ENCODE measurements around the gene RUVBL2. TPM values are rescaled to one million over a fixed set of nuclear protein-coding genes. Genes with fewer than 3 reads are reported as not detected.

The RUVBL2 gene
- total and polyA plus RNA-seq, 2 donors (not counting 3 experiments of a cell fraction or from before 2014, with no cell fraction given) = 115 to 185 TPM

DNA sequence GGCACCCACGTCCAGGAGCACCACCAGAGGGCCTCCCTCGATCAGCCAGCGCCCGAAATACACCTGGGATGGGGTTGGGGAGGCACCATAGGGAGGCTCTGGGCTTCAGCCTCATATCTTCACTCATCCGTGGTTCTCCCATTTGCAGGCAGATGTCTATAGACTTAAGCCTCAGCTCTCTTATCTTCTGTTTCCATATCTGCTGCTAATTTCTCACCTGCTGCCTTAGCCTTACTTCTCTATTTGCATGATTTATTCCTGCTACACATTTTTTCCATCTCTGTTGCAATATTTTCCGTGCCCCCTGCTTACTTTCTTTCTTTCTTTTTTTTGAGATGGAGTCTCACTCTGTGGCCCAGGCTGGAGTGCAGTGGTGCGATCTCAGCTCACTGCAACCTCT, 6.4 kb upstream of the RUVBL2 start:
- Histone ChIP-seq H3K4me3 (replicated peaks in 1 of 3; ENCODE audit: insufficient read depth in 1 of 3, low read depth in 1 of 3, low read length in 3 of 3) (no peak overlapping the region), H3K9ac (replicated peaks; ENCODE audit: extremely low read depth, insufficient read depth, low read length) (no peak overlapping the region), H3K27me3 (ENCODE audit: control insufficient read depth in 2 of 2, insufficient read depth in 2 of 2, low read length in 2 of 2) (no peaks in the 10 kb centered on the region), H3K9me1 (replicated peaks; ENCODE audit: control insufficient read depth, extremely low read depth, insufficient read depth, low read length) (no peaks in the 10 kb centered on the region), H2AFZ (ENCODE audit: low read depth, low read length) (no peak overlapping the region), H3K9me3 (replicated peaks; ENCODE audit: control insufficient read depth, insufficient read depth, low read length) (no peaks in the 10 kb centered on the region), H4K20me1 (replicated peaks; ENCODE audit: control insufficient read depth, extremely low read depth, insufficient read depth, low read length) (no peaks in the 10 kb centered on the region), H3K36me3 (ENCODE audit: control insufficient read depth in 2 of 2, extremely low read depth in 1 of 2, insufficient read depth in 2 of 2, low read length in 2 of 2) (peaks cover 0 to 9% of the 10 kb centered on the region in 2 experiments), H3K27ac (ENCODE audit: insufficient read depth, low read depth, low read length) (no peak overlapping the region), H3K4me2 (ENCODE audit: insufficient read depth, low read length) (no peak overlapping the region), H3K4me1 (ENCODE audit: control insufficient read depth, extremely low read depth, insufficient read depth, low read length) (peaks cover 7% of the 10 kb centered on the region), H3K79me2 (ENCODE audit: control insufficient read depth, insufficient read depth, low read length) (peaks cover 18% of the 10 kb centered on the region)
- no TSS peak for BruUV-seq (replicated peaks)
- FAIRE-seq (no peak), DNase-seq (ENCODE audit: low read depth, low spot score) (no peak)
- ChIA-PET POLR2A (interaction anchor here (0.5 kb wide), 1 partner anchor 162 kb away, joined by 4 read pairs; no protein-coding TSS in a partner anchor), CTCF (interaction anchor here (1.5 to 1.9 kb wide), 3 partner anchors 9 to 16 kb away, joined by 6 to 12 read pairs (median 7); no protein-coding TSS in a partner anchor)
- TF ChIP-seq MYC (IDR thresholded peaks at IDR 0.05; ENCODE audit: low read depth, low read length) (no peak), GATA2 (IDR thresholded peaks at IDR 0.05; ENCODE audit: insufficient read depth, insufficient read length, low read depth, low read length) (no peak), FOS (IDR thresholded peaks at IDR 0.05; ENCODE audit: borderline replicate concordance, insufficient read depth, low read length) (no peak), POLR2AphosphoS5 (IDR thresholded peaks at IDR 0.05; ENCODE audit: insufficient read depth, low read depth, low read length) (no peak), JUN (IDR thresholded peaks at IDR 0.05; ENCODE audit: borderline replicate concordance, insufficient read depth, insufficient read length, low read depth) (no peak)
- dilution Hi-C loops (cut with MboI; ENCODE audit: extremely low pct_ligation_motif_present, low sequenced_read_pairs) = no loop called here
- intact Hi-C loops (cut with micrococcal nuclease) = no loop called here

DNA sequence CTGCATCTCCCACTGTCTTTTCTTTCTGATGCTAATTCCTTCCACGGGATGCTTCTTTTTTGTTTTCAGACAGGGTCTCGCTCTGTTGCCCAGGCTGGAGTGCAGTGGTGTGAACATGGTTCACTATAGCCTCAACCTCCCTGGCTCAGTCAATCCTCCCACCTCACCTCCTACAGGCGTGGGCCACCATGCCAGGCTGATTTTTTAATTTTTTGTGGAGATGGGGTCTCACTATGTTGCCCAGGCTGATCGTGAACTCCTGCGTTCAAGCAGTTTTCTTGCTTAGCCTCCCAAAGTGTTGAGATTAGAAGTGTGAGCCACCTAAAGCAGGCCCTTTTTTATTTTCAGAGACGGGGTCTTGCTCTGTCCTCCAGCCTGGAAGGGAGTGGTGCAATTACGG, 5.4 kb upstream of the RUVBL2 start:
- intact Hi-C loops (cut with micrococcal nuclease) (no loop called here), dilution Hi-C loops (cut with MboI; ENCODE audit: extremely low pct_ligation_motif_present, low sequenced_read_pairs) (no loop called here)
- Histone ChIP-seq H3K27me3 (ENCODE audit: control insufficient read depth in 2 of 2, insufficient read depth in 2 of 2, low read length in 2 of 2) (no peaks in the 10 kb centered on the region), H3K4me3 (replicated peaks in 1 of 3; ENCODE audit: insufficient read depth in 1 of 3, low read depth in 1 of 3, low read length in 3 of 3) (no peak overlapping the region), H3K9me1 (replicated peaks; ENCODE audit: control insufficient read depth, extremely low read depth, insufficient read depth, low read length) (no peaks in the 10 kb centered on the region), H3K27ac (ENCODE audit: insufficient read depth, low read depth, low read length) (no peak overlapping the region), H4K20me1 (replicated peaks; ENCODE audit: control insufficient read depth, extremely low read depth, insufficient read depth, low read length) (no peaks in the 10 kb centered on the region), H3K79me2 (ENCODE audit: control insufficient read depth, insufficient read depth, low read length) (peaks cover 24% of the 10 kb centered on the region), H3K9me3 (replicated peaks; ENCODE audit: control insufficient read depth, insufficient read depth, low read length) (no peaks in the 10 kb centered on the region), H3K36me3 (ENCODE audit: control insufficient read depth in 2 of 2, extremely low read depth in 1 of 2, insufficient read depth in 2 of 2, low read length in 2 of 2) (peaks cover 0 to 9% of the 10 kb centered on the region in 2 experiments), H3K4me1 (ENCODE audit: control insufficient read depth, extremely low read depth, insufficient read depth, low read length) (peaks cover 7% of the 10 kb centered on the region), H2AFZ (ENCODE audit: low read depth, low read length) (no peak overlapping the region), H3K9ac (replicated peaks; ENCODE audit: extremely low read depth, insufficient read depth, low read length) (no peak overlapping the region), H3K4me2 (ENCODE audit: insufficient read depth, low read length) (no peak overlapping the region)
- ChIA-PET POLR2A (no interaction called here), CTCF (no interaction called here)
- BruUV-seq (replicated peaks) = TSS peak; percentile 10
- no peak for TF ChIP-seq GATA2 (IDR thresholded peaks at IDR 0.05; ENCODE audit: insufficient read depth, insufficient read length, low read depth, low read length)
- no peak for TF ChIP-seq POLR2A (IDR thresholded peaks at IDR 0.05; ENCODE audit: low read depth, low read length)
- TF ChIP-seq, protein P1, sequence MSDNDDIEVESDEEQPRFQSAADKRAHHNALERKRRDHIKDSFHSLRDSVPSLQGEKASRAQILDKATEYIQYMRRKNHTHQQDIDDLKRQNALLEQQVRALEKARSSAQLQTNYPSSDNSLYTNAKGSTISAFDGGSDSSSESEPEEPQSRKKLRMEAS (IDR thresholded peaks at IDR 0.05; ENCODE audit: insufficient read depth, insufficient read length) = no peak
- no peak for TF ChIP-seq CTCF (IDR thresholded peaks at IDR 0.05; ENCODE audit: extremely low read depth in 1 of 2, insufficient read depth in 1 of 2, low read depth in 1 of 2, low read length in 2 of 2)
- TF ChIP-seq JUN (IDR thresholded peaks at IDR 0.05; ENCODE audit: borderline replicate concordance, insufficient read depth, insufficient read length, low read depth) = no peak
- no peak for TF ChIP-seq FOS (IDR thresholded peaks at IDR 0.05; ENCODE audit: borderline replicate concordance, insufficient read depth, low read length)
- TF ChIP-seq EZH2 (IDR thresholded peaks at IDR 0.05; ENCODE audit: borderline replicate concordance, low read depth, low read length, severe bottlenecking) = no peak
- no peak for TF ChIP-seq POLR2AphosphoS5 (IDR thresholded peaks at IDR 0.05; ENCODE audit: insufficient read depth, low read depth, low read length)
- no peak for TF ChIP-seq MYC (IDR thresholded peaks at IDR 0.05; ENCODE audit: low read depth, low read length)
- no peak for DNase-seq (ENCODE audit: low read depth, low spot score)
- FAIRE-seq = no peak
